VCaP (cell line): ENCODE data around the gene TRIM13.

Experiments used
- H3K27ac ChIP-seq: fragments of 450-650 bp; 2 replicates; pipeline ENCODE4 v1.5.1; 2017
- TF ChIP-seq, protein P1 (sequence below): fragments of 450-650 bp; conservative IDR thresholded peaks from 2 replicates; pipeline ENCODE4 v1.5.1; 2017; ENCODE audit warnings: mild to moderate bottlenecking, moderate library complexity

The TRIM13 gene

DNA sequence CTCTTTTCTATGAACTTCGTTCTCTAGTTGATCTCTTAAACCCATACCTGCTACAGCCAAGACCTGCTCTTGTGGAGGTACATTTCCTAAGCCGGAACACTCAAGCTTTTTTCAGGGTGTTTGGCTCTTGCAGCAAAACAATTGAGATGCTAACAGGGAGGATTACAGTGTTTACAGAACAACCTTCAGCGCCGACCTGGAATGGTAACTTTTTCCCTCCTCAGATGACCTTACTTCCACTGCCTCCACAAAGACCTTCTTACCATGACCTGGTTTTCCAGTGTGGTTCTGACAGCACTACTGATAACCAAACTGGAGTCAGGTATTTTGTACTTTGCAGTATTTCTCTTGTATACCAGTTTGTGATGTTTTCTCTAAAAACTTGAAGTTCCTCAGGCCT lies 18.9 kb downstream of the TRIM13 start:
- H3K27ac ChIP-seq, result no peak overlapping the region; the same call in 1 of the 2 replicates
- TF ChIP-seq, protein P1, sequence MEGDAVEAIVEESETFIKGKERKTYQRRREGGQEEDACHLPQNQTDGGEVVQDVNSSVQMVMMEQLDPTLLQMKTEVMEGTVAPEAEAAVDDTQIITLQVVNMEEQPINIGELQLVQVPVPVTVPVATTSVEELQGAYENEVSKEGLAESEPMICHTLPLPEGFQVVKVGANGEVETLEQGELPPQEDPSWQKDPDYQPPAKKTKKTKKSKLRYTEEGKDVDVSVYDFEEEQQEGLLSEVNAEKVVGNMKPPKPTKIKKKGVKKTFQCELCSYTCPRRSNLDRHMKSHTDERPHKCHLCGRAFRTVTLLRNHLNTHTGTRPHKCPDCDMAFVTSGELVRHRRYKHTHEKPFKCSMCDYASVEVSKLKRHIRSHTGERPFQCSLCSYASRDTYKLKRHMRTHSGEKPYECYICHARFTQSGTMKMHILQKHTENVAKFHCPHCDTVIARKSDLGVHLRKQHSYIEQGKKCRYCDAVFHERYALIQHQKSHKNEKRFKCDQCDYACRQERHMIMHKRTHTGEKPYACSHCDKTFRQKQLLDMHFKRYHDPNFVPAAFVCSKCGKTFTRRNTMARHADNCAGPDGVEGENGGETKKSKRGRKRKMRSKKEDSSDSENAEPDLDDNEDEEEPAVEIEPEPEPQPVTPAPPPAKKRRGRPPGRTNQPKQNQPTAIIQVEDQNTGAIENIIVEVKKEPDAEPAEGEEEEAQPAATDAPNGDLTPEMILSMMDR, result no peak

GRCh38 chr13:50016444-50016843 lies 19.6 kb downstream of the TRIM13 start:
- no peak overlapping the region for H3K27ac ChIP-seq
- TF ChIP-seq, protein P1, result no peak

GRCh38 chr13:50017819-50018218 lies 21.0 kb downstream of the TRIM13 start:
- TF ChIP-seq, protein P1, result no peak
- H3K27ac ChIP-seq, result no peak overlapping the region

DNA sequence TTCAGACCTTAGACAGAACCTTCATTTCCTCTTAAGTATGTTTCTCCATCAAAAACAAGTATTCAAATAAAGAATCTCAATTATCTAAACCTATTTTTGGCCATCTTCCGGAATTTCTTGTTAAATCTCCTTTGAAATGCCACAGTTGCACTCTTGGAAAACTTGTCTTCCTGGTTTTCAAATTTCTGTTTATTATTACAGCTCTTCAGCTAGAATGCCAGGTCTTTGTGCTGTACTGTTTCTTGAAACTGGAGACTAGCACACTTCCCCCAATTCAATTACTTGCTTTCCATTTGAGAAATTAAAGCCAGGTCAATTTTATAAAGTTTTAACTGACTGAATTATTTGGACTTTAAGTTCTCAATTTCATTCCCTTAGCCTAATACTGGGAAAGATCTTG lies 28.6 kb downstream of the TRIM13 start:
- peak overlapping the region; percentile 36 for H3K27ac ChIP-seq
- TF ChIP-seq, protein P1, result no peak

DNA sequence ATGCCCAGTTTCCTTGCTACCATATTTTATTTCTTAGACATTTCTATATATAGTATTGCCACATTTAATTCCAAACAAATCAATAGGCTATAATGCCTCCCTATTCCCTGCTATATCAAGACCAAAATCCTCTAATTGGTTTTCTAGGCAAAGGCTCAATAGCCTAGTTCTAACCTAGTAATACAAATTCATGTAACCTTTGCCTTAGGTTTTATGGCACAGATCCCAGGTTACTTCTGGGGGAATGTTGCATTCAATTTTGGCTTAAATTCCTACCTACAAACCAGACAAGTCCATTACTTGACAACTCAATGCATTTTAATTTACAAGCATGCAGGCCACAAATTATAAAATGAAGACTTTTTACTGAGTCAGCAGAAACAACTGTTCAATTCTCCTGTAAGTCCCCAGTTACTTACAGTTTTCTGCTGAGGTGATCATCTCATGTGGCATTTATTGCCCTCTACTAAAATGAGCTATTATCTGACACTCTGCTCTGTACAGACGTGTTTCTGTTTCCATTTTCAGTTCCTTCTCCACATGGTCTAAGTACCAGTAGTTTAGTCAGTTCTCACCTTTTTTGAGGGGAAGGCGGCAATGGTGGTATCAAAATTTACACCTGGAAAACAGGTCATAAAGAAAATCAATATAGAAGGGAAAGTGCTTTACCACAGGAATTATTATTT lies 30.1 kb downstream of the TRIM13 start:
- TF ChIP-seq, protein P1, result no peak
- H3K27ac ChIP-seq, result no peak overlapping the region

GRCh38 chr13:50030315-50030714 lies 33.5 kb downstream of the TRIM13 start:
- TF ChIP-seq, protein P1, result no peak
- no peak overlapping the region for H3K27ac ChIP-seq

DNA sequence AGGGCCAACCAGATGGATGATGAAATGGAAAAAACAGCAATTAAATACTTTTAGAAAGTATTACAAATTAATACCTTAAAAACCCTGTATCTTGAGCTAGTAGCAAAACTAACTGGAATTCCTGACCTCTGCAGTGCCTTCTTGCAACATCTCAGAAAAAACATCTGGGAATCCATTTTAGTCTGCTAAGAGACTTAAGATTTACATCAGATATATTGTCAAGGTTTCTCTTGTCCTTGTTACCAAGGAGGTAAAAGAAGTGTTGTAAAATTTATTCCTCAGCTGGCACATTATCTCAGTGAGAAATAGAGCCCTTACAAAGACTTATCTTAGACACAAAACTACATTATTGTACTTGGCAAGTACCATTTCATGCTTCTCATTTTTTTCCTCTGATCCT lies 36.9 kb downstream of the TRIM13 start:
- TF ChIP-seq, protein P1, result no peak
- no peak overlapping the region for H3K27ac ChIP-seq
